Calu3 (cell line): ENCODE measurements around the gene DYNC1I1. TPM values are rescaled to one million over a fixed set of nuclear protein-coding genes. Genes with fewer than 3 reads are reported as not detected.

Experiments
- BruUV-seq: library from RNA; stranded (reverse); fragments of 400-500 nt; replicated peaks from 2 replicates; lab custom pipeline; 2021; lab: Mats Ljungman, UMichigan
- CTCF ChIA-PET: fragments of 300-600 bp; sonication (Branson Sonifier 250); formaldehyde crosslinking; loops from one replicate; lab custom pipeline; 2022; ENCODE audit warnings: antibody characterized with exemption; lab: Charles Lee
- DNase-seq: peaks from one replicate; pipeline ENCODE4 v3.0.0; 2022
- H3K27ac Mint-ChIP-seq: one replicate; pipeline ENCODE4 v1.8.0; 2022; ENCODE audit warnings: mixed read lengths; ENCODE audit not compliant: unreplicated experiment
- H3K27me3 Mint-ChIP-seq: one replicate; pipeline ENCODE4 v1.8.0; 2022; ENCODE audit warnings: mixed read lengths; ENCODE audit not compliant: unreplicated experiment
- H3K36me3 Mint-ChIP-seq: one replicate; pipeline ENCODE4 v1.8.0; 2022; ENCODE audit warnings: mild to moderate bottlenecking, moderate library complexity, mixed read lengths; ENCODE audit not compliant: insufficient read depth, unreplicated experiment
- H3K4me1 Mint-ChIP-seq: one replicate; pipeline ENCODE4 v1.8.0; 2022; ENCODE audit warnings: mild to moderate bottlenecking, low read depth, mixed read lengths; ENCODE audit not compliant: unreplicated experiment
- H3K4me3 Mint-ChIP-seq: one replicate; pipeline ENCODE4 v1.8.0; 2022; ENCODE audit warnings: mild to moderate bottlenecking, low read depth, moderate library complexity, mixed read lengths; ENCODE audit not compliant: unreplicated experiment
- H3K9me3 Mint-ChIP-seq: one replicate; pipeline ENCODE4 v1.8.0; 2022; ENCODE audit warnings: low read depth, mixed read lengths; ENCODE audit not compliant: unreplicated experiment
- intact Hi-C: fragments of 100-400 bp; cut with micrococcal nuclease; formaldehyde crosslinking; loops from one replicate; pipeline ENCODE4 v1.10.0; 2022; ENCODE audit not compliant: unreplicated experiment
- total RNA-seq: library from RNA; stranded (reverse); gene quantifications from 2 replicates; pipeline ENCODE4 v1.2.3, GENCODE V29; 2022
- TF ChIP-seq, protein P1 (sequence below): fragments of 200-600 bp; IDR thresholded peaks from one replicate; pipeline ENCODE4 v1.8.0; 2022; ENCODE audit warnings: antibody characterized with exemption; ENCODE audit not compliant: unreplicated experiment

Gene DYNC1I1
- total RNA-seq, 1 experiment from 2014 or later, result 0.73 TPM

DNA sequence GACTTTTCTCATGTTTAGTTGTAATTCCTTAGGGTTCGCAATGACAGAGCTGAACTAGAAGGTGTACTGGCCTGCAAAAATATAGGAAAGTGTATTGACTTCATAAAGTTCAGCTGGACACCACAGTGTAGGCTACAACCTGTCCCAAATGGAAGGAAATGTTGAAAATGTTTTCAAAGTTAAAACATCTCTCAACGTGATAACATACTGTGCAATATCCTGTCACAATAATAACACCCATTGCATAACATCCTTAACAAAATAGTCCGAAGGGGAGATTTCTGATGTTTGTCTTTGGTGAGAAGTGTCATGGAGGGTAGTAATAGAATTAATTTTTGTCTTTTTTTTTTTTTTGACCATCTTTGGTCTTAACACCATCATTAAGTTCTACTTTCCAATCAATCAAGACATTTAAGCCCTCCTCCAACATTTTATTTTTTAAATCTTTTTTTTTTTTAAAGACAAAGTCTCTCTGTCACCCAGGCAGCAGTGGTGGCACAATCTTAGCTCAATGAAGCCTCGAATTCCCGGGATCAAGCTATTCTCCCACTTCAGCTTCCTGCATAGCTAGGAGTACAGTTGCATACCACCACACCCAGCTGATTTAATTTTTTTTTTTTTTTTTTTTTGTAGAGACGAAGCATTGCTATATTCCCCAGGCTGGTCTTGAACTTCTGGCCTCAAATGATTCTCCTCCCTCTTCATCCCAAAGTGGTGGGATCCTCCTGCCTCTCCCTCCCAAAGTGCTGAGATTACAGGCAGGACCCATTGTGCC lies 45.7 kb downstream of the DYNC1I1 start:
- no peak overlapping the region for H3K4me3 Mint-ChIP-seq
- CTCF ChIA-PET, result no interaction called here

DNA sequence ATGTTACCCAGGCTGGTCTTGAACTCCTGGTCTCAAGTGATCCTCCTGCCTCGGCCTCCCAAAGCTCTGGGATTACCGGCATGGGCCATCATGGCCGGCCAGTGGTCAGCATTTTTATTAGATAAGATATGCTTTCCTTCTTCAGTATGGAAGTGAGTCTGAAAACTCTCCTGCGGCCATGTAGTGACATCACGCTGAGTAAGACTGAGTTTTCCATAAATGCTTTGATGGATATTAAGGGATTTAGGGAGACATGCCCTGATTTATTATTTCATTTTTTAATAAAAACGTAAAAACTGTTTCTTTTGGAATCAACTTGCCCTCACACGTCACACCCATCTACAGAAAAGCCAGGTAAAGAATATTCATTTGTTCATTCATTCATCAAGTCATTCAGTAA lies 48.4 kb downstream of the DYNC1I1 start:
- no peak for DNase-seq
- Mint-ChIP-seq H3K36me3 (no peaks in the 10 kb centered on the region), H3K27ac (no peak overlapping the region), H3K4me3 (no peak overlapping the region), H3K27me3 (no peaks in the 10 kb centered on the region), H3K4me1 (no peaks in the 10 kb centered on the region), H3K9me3 (no peaks in the 10 kb centered on the region)
- BruUV-seq, result no TSS peak
- intact Hi-C loops, result no loop called here
- TF ChIP-seq, protein P1, sequence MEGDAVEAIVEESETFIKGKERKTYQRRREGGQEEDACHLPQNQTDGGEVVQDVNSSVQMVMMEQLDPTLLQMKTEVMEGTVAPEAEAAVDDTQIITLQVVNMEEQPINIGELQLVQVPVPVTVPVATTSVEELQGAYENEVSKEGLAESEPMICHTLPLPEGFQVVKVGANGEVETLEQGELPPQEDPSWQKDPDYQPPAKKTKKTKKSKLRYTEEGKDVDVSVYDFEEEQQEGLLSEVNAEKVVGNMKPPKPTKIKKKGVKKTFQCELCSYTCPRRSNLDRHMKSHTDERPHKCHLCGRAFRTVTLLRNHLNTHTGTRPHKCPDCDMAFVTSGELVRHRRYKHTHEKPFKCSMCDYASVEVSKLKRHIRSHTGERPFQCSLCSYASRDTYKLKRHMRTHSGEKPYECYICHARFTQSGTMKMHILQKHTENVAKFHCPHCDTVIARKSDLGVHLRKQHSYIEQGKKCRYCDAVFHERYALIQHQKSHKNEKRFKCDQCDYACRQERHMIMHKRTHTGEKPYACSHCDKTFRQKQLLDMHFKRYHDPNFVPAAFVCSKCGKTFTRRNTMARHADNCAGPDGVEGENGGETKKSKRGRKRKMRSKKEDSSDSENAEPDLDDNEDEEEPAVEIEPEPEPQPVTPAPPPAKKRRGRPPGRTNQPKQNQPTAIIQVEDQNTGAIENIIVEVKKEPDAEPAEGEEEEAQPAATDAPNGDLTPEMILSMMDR, result no peak
- CTCF ChIA-PET, result no interaction called here

More for the DNA sequence above, 45.7 kb downstream of the DYNC1I1 start:
- H3K27me3 Mint-ChIP-seq, result no peaks in the 10 kb centered on the region
- TF ChIP-seq, protein P1, result no peak
- no peaks in the 10 kb centered on the region for H3K4me1 Mint-ChIP-seq
- H3K9me3 Mint-ChIP-seq, result no peaks in the 10 kb centered on the region
- intact Hi-C loops, result no loop called here
- no peak for DNase-seq
- no peaks in the 10 kb centered on the region for H3K36me3 Mint-ChIP-seq
- no peak overlapping the region for H3K27ac Mint-ChIP-seq
- BruUV-seq, result no TSS peak

DNA sequence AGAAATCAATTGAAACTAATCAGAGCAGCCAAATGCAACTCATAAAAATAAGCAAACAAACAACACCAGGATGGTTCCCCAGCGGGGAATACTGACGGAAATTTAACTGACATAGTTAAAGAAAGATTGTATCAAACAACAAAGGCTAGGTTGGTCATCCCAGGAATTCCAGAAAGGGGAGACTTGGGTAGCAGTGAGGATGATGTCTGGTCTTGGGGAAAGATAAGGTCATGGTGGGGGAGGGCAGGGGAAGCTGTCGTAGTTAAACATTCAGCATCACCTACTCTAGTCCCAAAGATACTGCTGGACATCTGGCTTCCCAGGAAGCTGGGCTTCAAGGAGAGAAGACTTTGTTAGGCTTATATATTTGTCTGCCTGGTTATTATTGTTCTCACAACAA lies 50.4 kb downstream of the DYNC1I1 start:
- Mint-ChIP-seq H3K27me3 (peaks cover 19% of the 10 kb centered on the region), H3K9me3 (no peaks in the 10 kb centered on the region), H3K27ac (no peak overlapping the region), H3K36me3 (no peaks in the 10 kb centered on the region), H3K4me3 (no peak overlapping the region), H3K4me1 (no peaks in the 10 kb centered on the region)
- no peak for DNase-seq
- CTCF ChIA-PET, result no interaction called here
- TF ChIP-seq, protein P1, result no peak
- BruUV-seq, result no TSS peak
- intact Hi-C loops, result no loop called here

DNA sequence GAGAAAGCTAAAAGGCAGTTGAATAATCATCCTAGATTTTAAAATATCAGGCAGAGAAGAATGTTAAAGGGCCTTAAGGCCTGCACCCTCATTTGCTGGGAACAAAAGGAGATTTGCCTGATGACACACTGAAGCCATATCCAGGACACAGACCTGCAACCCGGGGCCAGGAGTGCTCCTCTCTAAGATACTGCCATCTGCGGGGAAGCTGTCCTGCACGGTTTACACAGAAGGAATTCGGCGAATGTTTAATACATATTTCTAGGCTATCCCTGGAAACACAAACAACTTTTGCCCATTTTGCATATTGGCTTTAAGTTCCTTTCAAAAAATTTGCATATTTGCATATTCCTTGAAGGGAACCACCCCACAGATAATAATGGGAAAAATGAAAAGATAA lies 52.3 kb downstream of the DYNC1I1 start:
- TF ChIP-seq, protein P1, result no peak
- no peak overlapping the region for H3K27ac Mint-ChIP-seq
- H3K4me3 Mint-ChIP-seq, result no peak overlapping the region
- CTCF ChIA-PET, result no interaction called here
- intact Hi-C loops, result no loop called here
- BruUV-seq, result no TSS peak
- no peaks in the 10 kb centered on the region for H3K36me3 Mint-ChIP-seq
- H3K9me3 Mint-ChIP-seq, result no peaks in the 10 kb centered on the region
- no peaks in the 10 kb centered on the region for H3K4me1 Mint-ChIP-seq
- no peak for DNase-seq
- H3K27me3 Mint-ChIP-seq, result peaks cover 29% of the 10 kb centered on the region
